GM18498 (cell line): ENCODE data around the gene FHL3.

Source experiments
- ATAC-seq: cut with Tn5 transposase; IDR thresholded peaks from one replicate; pipeline ENCODE4 v1.9.1; 2021; ENCODE audit warnings: mild to moderate bottlenecking, moderate library complexity; ENCODE audit not compliant: unreplicated experiment

Gene FHL3

GRCh38 chr1:38005195-38006007, at the start of gene FHL3:
Gene FHL3, minus strand, starts transcription at chr1:38005514. Its CDS starts 6,102 bp downstream, at chr1:37999412.
- peak; percentile 41 for ATAC-seq

GRCh38 chr1:38053416-38054091, 48.2 kb upstream of the FHL3 start:
- no peak for ATAC-seq

- peak; percentile 71 for ATAC-seq
Observed at GRCh38 chr1:38052750-38053415, 47.6 kb upstream of the FHL3 start.

- no peak for ATAC-seq
Observed at GRCh38 chr1:38051079-38051543, 45.8 kb upstream of the FHL3 start.

- ATAC-seq: no peak
Observed at GRCh38 chr1:38050397-38051078, 45.2 kb upstream of the FHL3 start.

GRCh38 chr1:38047603-38048141, 42.4 kb upstream of the FHL3 start:
- ATAC-seq: no peak

GRCh38 chr1:38046884-38047602, 41.7 kb upstream of the FHL3 start:
- ATAC-seq: peak; percentile 79

DNA sequence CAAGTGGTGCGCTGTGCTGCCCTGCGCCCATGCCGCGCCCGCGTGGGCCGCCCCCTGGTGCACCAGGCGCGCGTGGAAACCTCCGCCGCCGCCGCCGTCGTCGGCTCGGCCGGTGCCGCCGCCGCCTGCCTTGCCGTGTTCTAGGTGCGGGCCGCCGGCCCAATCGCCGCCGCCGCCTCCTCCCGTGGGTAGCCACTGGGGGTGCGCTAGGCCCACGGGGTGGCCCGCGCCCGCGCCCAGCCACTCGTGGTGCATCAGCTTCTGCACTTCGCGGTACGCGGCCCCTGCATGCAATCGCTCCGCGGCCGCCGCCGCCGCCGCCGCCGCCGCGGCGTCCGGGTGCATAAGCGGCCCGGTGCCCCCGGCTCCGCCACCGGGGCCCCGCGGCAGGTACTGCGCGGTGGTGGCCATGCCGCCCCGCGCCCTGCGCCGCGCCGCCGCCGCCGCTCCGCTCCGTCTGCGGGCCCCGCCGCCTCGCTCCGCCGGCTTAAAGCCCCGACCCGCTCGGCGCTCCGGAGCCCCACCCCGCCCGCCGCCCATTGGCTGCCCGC, 41.1 kb upstream of the FHL3 start, which contains the start of gene POU3F1:
POU3F1 (minus strand) TSS at position 461 of the 551 bp plus-strand sequence; CDS start at position 411, 50 bp downstream.
- peak; percentile 3 for ATAC-seq

DNA sequence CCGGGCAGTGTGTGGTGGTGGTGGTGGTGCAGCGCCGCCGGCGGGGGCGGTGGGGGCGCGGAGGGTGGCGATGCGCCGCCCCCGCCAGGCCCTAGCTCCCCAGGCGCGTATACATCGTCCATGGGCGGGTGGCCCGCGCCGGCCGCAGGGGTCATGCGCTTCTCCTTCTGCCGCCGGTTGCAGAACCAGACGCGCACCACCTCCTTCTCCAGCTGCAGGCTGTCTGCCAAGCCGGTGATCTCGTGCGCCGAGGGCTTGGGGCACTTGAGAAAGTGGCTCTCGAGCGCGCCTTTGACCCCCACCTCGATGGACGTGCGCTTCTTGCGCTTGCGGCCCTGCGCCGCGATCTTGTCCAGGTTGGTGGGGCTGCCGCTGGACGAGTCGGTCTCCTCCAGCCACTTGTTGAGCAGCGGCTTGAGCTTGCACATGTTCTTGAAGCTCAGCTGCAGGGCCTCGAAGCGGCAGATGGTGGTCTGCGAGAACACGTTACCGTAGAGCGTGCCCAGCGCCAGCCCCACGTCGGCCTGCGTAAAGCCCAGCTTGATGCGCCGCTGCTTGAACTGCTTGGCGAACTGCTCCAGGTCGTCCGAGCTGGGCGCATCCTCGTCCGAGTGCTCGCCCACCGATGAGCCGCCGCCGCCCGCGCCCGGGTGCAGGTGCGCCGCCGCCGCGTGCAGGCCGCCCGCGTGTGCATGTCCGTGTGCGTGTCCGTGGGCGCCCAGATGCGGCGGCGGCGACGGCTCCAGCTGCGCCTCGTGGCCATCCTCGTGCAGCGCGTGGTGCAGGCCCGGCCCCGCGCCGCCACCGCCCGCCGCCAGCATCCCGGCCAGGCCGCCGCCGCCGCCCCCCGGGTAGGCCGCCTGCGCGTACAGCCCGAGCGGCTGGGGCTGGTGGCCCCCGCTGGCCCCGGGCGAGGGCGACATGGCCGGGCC, 40.4 kb upstream of the FHL3 start:
- peak; percentile 5 for ATAC-seq

GRCh38 chr1:38044221-38045215, 39.2 kb upstream of the FHL3 start:
- no peak for ATAC-seq

DNA sequence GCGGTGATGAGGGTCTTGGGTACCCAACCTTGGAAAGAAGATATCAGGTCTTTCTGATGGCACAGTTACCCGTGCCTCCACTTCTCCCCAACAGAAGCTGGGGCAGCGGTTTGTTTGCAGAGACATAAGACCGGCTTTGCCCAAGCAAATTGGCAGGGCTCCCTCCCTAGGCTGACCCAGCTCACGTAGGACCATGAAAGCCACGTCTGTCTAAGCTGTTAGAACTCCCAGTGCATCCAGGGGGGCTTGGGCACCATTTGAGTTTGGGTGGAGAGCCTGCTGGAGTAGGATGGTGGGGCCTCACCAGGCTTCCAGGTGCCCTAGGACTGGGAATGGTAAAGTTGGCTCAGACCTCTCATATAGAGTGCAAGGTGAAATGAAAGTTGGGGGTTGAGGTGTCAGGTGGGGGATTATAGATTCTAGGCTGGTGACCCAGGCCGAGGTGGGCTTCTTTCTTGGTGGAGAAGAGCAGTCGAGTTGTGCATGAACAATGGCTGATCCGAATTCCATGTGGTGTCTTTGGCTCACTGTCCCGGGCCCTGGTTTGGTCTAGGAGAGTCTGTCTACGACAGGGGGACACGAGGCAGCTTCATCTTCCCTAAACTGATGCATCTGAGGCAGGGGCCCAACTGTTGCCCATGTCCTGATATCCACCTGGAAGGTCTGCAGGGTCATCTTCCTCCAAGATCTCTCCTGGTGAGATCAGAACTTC, 37.9 kb upstream of the FHL3 start:
- no peak for ATAC-seq

DNA sequence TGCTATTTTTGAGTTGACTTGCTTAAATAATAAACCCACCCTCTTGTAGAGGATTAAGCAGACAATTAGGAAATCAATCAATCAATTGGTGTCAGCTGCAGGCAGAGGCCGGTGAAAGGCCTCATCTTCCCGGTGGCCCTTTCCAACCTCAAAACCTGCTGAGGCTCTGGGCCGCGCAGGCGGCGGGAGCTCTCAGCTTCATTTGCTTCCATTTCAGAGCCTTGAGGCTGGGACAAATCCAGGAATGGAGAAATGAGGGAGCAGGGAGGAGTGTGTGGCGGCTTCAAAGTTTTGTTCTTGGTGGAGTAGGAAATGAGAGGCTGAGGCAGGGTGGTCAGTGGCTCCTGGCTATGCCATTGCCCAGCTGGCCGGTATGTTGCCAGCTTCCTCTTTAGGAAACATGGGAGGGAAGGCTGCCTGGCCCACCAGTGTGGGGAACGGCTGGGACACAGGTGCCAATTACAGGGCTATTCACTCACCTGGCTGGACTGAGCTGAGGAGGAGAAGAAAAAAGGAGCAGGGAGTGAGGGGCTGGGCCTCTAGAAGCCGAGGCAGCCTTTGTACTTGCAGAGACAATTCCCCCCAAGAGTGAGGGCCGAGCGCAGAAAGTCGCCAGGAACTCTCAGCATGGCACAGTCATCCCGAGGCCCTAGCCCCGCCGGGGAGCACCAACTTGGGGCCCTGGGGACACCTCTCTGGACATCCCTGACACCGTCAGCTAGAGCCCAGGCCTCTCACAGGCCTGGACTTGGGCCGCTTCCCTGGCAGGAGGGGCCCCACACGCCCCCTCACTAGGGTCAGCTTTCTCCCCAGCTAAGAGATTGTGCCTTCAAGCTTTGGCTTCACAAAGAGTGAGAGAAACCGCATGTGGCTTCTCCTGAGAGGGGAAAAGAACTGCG, 36.9 kb upstream of the FHL3 start:
- no peak for ATAC-seq

DNA sequence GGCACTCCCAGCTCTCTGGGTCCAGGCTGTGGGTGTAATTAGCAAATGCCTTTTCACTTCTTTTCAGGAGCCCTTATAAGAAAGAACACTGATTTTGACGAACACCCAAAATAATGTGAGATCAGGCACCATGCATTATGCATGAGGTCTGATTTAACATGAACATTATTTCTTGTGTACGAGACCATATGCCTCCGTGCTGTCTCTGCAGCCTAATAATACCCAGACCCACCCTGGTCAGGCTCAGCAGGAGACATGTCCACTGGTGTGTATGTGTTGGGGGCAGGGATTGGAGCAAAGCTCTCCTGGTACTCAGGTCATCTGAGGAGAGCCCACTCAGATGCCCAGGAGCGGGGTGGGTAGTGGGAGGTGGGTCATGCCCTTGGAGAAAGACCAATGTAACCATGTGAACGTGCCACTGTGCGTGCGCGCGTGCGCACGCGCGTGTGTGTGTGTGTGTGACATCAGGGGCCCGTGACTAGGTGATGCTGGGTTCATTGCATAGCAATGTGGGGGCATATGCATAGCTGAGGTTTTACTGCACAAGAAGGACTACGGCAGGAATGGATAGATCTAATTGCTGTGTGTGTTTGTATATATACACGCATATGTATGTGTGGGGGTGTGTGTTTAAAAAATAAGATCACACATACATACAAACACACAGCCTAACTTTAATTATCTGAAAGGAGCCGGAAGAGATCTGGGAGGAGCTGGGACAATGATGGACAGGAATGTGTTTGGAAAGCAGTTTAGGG, 34.2 kb upstream of the FHL3 start:
- no peak for ATAC-seq

GRCh38 chr1:38038861-38039260, 33.5 kb upstream of the FHL3 start:
- no peak for ATAC-seq
